ENCODE measurements around the gene PDX1.

Gene PDX1

DNA sequence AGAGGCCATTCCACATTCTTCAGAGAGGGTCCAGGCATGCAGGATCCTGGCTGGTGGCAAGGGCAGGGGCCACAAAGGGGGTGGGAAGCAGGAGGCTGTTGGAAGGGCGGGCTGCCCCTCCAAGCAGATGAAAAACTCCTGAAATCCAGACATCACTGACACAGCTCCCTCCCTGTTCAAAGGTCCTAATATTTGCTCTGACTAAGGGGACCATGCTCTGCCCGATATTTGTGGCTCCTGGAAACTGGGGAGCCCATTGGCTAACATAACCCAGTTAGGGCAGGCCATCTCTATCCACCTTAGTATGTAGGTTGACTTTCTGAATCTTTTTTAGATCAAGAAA is 52.6 kb downstream of the PDX1 start:
- TF ChIP-seq, protein P1, sequence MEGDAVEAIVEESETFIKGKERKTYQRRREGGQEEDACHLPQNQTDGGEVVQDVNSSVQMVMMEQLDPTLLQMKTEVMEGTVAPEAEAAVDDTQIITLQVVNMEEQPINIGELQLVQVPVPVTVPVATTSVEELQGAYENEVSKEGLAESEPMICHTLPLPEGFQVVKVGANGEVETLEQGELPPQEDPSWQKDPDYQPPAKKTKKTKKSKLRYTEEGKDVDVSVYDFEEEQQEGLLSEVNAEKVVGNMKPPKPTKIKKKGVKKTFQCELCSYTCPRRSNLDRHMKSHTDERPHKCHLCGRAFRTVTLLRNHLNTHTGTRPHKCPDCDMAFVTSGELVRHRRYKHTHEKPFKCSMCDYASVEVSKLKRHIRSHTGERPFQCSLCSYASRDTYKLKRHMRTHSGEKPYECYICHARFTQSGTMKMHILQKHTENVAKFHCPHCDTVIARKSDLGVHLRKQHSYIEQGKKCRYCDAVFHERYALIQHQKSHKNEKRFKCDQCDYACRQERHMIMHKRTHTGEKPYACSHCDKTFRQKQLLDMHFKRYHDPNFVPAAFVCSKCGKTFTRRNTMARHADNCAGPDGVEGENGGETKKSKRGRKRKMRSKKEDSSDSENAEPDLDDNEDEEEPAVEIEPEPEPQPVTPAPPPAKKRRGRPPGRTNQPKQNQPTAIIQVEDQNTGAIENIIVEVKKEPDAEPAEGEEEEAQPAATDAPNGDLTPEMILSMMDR (IDR thresholded peaks at IDR 0.05; ENCODE audit: insufficient read depth, low read depth, low read length, missing control alignments): no peak
- no peak for DNase-seq (ENCODE audit: low read depth)

DNA sequence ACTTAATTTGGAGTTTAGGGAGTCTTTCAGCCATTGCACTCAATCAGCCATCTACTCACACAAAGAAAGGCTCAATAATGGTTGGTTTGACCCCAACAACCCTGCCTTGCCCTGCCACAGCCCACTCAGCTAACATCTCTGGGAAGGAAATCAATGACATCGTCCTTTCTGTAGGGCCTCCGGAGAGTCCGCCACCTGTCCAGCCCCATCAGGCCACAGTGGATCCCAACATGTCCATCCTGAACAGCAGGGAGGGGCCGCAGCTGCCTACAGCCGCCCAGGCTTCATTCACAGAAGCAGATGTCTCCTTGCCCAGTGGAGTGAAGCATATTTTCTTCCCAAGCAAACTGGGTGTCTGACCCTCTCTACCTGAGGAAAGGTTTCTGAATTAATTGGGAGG is 53.5 kb downstream of the PDX1 start:
- H3K4me3 ChIP-seq (ENCODE audit: low read depth, low read length): no peak overlapping the region
- no peak for DNase-seq (ENCODE audit: low read depth)
- TF ChIP-seq, protein P1 (IDR thresholded peaks at IDR 0.05; ENCODE audit: insufficient read depth, low read depth, low read length, missing control alignments): no peak

More for the DNA sequence above, 52.6 kb downstream of the PDX1 start:
- H3K4me3 ChIP-seq (ENCODE audit: low read depth, low read length): no peak overlapping the region

DNA sequence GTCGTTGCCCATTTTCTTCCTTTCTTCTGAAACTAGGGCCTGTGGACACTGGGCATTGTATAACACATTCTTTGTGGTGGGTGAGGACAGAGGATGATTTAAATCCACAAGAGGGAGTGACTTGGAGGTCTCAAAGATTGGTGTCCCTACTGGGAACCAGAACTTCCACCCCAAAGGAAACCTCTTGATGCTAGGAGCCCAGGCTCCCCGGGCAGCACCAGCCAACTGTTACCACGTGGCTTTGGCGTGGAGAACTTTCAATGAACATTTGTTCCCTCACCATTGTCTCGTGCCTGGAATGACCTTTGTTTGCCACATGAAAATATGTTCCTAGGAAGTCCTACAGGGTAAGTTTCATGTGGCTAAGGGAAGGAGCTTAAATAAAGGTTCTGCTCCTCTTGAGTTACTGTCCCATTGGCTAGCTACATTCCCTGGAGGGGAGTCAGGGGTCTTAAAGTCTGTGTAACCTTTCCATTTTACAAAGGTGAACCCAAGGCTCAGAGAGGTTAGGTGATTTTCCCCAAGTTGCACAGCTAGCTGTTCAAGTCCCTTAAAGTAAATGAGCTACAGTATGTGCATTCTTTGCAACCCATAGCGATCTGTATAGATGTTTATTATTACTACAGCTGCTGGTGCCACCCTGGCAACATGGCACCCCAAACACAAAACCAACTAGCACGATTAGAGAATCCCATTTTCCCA is 54.3 kb downstream of the PDX1 start:
- no peak overlapping the region for H3K4me3 ChIP-seq (ENCODE audit: low read depth, low read length)
- TF ChIP-seq, protein P1 (IDR thresholded peaks at IDR 0.05; ENCODE audit: insufficient read depth, low read depth, low read length, missing control alignments): no peak
- no peak for DNase-seq (ENCODE audit: low read depth)

Measured in GM12865 (cell line).